C4-2B (cell line): ENCODE measurements around the gene TAF11L6.
"Not testable (repeated sequence)": the region's sequence is repeated elsewhere in the genome, so short reads cannot be mapped to it uniquely, and the experiment has no call there.

Experiments used
- H3K27ac ChIP-seq: fragments of 450-650 bp; 2 replicates; pipeline ENCODE4 v1.5.1; 2017
- CTCF ChIP-seq: fragments of 450-650 bp; conservative IDR thresholded peaks from 2 replicates; pipeline ENCODE4 v1.5.1; 2017; ENCODE audit warnings: mild to moderate bottlenecking
- ZFX ChIP-seq: fragments of 450-650 bp; IDR thresholded peaks from 2 replicates; pipeline ENCODE4 v1.6.1; 2017

Gene TAF11L6

GRCh38 chr5:17511775-17512325 is 16.6 kb upstream of the TAF11L6 start:
- H3K27ac ChIP-seq, result no peak overlapping the region
- TF ChIP-seq CTCF (no peak), ZFX (no peak)

GRCh38 chr5:17517526-17517925 is 10.9 kb upstream of the TAF11L6 start:
- not testable (repeated sequence) for H3K27ac ChIP-seq

- H3K27ac ChIP-seq, result not testable (repeated sequence)
These were observed 10.4 kb upstream of the TAF11L6 start, which contains the start of gene TAF11L3 for GRCh38 chr5:17518067-17518466. Gene TAF11L3, plus strand, starts transcription at chr5:17518367.

GRCh38 chr5:17519508-17519907 is 9.0 kb upstream of the TAF11L6 start:
- not testable (repeated sequence) for H3K27ac ChIP-seq

GRCh38 chr5:17521501-17521900 is 7.0 kb upstream of the TAF11L6 start, which contains the start of gene TAF11L4:
Gene TAF11L4, plus strand, starts transcription at chr5:17521801.
- H3K27ac ChIP-seq, result not testable (repeated sequence)

- not testable (repeated sequence) for H3K27ac ChIP-seq
These were observed 3.5 kb upstream of the TAF11L6 start, which contains the start of gene TAF11L5 for GRCh38 chr5:17524935-17525334. Gene TAF11L5, plus strand, starts transcription at chr5:17525235.

GRCh38 chr5:17526504-17526903 is 2.0 kb upstream of the TAF11L6 start:
- H3K27ac ChIP-seq, result not testable (repeated sequence)
